Rectal smooth muscle tissue (tissue), 1 donor: ENCODE data around the gene CNOT8.

Experiments
- H3K27ac ChIP-seq: one replicate; pipeline ENCODE4 v1.7.0; 2013; ENCODE audit warnings: low read depth, low read length, inconsistent platforms
- H3K27me3 ChIP-seq: one replicate; pipeline ENCODE4 v1.7.0; 2013; ENCODE audit warnings: low read length; ENCODE audit not compliant: control insufficient read depth, insufficient read depth
- H3K36me3 ChIP-seq: one replicate; pipeline ENCODE4 v1.7.0; 2013; ENCODE audit warnings: low read length; ENCODE audit not compliant: control insufficient read depth, insufficient read depth
- H3K4me1 ChIP-seq: one replicate; pipeline ENCODE4 v1.7.0; 2013; ENCODE audit warnings: low read length; ENCODE audit not compliant: control insufficient read depth, insufficient read depth
- H3K4me3 ChIP-seq: one replicate; pipeline ENCODE4 v1.7.0; 2013; ENCODE audit warnings: low read length
- H3K9ac ChIP-seq: one replicate; pipeline ENCODE4 v1.7.0; 2013; ENCODE audit warnings: low read length

Gene CNOT8

DNA sequence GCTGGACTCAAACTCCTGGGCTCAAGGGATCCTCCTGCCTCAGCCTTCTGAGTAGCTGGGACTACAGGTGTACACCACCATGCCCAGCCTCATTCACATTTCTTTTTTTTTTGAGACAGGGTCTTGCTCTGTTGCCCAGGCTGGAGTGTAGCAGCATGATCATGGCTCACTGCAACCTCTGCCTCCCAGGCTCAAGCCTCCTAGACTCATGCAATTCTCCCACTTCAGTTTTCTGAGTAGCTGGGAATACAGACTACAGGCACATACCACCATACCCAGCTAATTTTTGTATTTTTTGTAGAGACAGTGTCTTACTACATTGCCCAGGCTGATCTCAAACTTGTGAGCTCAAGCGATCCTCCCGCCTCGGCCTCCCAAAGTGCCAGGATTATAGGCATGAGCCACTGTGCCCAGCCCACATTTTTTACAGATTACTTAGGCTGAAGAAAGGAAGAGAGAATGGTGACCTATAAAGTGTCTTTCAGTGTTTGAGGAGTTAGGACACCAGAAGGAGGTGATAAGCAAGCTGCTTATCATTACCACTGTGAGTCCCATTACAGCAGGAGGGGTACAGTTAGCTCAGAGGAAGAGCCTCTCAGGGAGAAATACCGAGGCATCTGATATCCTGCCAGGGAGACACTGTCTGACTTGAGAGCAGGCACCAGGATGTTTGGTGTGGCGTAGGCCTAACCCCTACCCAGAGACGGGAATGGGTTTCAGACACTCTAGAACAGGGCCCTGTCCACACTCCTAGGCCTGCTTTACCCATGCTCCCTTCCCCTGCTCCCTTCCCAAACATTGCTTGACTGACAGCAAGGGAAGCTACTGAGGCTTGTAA lies 17.8 kb upstream of the CNOT8 start:
- peaks cover 8% of the 10 kb centered on the region for H3K36me3 ChIP-seq
- peaks cover 4% of the 10 kb centered on the region for H3K4me1 ChIP-seq
- no peak overlapping the region for H3K4me3 ChIP-seq
- H3K9ac ChIP-seq = no peak overlapping the region
- H3K27ac ChIP-seq = no peak overlapping the region
- H3K27me3 ChIP-seq = no peaks in the 10 kb centered on the region

DNA sequence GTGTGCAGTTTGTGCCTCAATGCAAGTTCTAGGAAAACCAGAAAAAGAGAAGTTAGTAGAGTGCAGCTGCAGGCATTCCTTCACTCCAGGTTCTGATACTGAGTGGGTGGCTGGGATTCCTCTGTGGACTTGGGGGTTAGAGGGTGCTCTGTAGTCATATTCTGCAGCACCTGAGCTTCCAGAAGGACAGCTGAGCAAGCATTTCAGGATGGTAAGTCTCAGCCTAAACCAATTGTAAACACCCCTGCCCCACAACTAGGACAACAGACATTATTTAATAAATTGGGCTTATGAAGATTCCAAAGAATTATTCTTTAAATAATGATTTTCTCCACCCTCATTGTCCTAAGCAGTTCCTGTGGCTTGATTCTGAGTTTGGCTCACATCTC lies 17.2 kb upstream of the CNOT8 start:
- peaks cover 4% of the 10 kb centered on the region for H3K4me1 ChIP-seq
- H3K4me3 ChIP-seq = no peak overlapping the region
- H3K9ac ChIP-seq = no peak overlapping the region
- H3K27ac ChIP-seq = no peak overlapping the region
- H3K27me3 ChIP-seq = no peaks in the 10 kb centered on the region
- H3K36me3 ChIP-seq = peaks cover 8% of the 10 kb centered on the region

DNA sequence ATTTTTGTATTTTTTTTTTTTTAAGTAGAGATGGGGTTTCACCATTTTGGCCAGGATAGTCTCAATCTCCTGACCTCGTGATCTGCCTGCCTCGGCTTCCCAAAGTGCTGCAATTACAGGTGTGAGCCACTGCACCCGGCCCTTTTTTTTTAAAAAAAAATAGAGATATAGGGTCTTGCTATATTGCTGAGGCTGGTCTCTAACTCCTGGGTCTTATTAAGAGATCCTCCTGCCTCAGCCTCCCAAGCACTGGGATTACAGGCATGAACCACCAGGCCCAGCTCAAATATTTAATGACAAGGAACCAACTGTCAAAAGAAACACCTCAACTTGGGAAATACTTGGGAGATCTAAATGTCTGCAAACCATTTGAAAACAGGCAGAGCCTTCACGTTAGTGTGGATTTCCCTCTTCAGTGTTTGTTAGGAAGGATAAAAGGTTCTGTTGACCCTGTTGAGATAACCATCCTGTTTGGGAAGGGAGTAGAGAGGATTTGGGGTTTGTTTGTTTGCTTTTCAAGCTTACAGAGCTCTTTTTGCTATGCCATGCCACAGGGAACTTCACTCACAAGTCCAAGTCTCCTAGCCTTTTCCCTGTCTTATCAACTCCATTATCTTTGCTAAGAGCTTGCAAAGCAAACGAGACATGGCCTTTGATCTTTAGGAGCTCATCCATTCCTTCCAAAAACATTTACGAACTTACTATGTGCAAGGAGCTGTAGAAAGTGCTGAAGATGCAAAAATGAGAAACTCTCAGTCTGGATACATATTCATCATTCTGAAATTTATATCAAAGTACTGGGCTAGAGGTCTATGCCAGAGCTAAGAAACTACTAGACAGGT lies 15.5 kb upstream of the CNOT8 start:
- H3K4me3 ChIP-seq = no peak overlapping the region
- H3K4me1 ChIP-seq = peaks cover 4% of the 10 kb centered on the region
- peaks cover 2% of the 10 kb centered on the region for H3K36me3 ChIP-seq
- H3K27me3 ChIP-seq = no peaks in the 10 kb centered on the region
- no peak overlapping the region for H3K27ac ChIP-seq
- no peak overlapping the region for H3K9ac ChIP-seq

DNA sequence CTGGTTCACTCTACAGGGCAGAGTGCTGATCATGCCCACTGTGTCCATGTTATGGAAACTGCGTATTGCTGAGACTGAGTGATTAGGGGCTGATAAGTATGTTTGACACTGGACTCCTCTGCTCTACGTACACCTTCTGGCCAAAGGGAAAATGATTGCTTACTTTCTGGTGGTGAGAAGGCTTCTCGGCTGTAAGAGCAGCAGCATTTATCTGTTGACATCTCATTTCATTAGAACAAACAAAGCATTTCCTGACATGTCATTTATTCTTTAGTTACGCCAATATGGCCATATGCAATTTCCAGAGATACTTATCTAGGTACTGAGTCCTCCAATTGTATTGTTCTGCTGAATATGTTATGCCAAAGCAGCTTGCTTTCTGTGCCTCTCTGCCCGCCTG lies 13.6 kb upstream of the CNOT8 start:
- H3K36me3 ChIP-seq = peaks cover 2% of the 10 kb centered on the region
- H3K4me1 ChIP-seq = peaks cover 4% of the 10 kb centered on the region
- H3K4me3 ChIP-seq = peak overlapping the region; percentile 25
- no peaks in the 10 kb centered on the region for H3K27me3 ChIP-seq
- no peak overlapping the region for H3K9ac ChIP-seq
- no peak overlapping the region for H3K27ac ChIP-seq

DNA sequence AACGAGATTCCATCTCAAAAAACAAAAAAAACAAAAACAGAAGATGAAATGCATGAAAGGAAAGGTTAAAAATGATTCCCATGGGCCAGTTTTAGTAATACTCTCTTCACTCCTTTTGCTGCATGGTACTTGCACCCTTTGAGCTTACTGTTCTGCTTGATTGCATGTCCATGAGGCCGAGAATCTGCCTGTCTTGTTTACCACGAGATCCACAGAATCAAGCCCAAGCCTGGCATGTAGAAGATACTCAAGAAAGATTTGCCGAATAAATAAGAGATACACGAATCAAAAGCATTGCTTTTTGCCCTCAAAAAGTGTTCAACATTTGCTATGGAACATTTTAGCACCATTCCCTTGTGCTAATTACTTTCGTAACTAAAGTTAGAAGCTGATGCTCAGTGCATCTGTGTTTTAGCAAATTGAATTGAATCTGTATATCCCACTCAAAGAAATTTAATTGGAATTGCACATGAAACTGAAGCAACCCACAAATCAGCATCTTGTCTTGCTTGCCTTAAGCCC lies 9.1 kb upstream of the CNOT8 start:
- Histone ChIP-seq H3K4me1 (peaks cover 11% of the 10 kb centered on the region), H3K27me3 (no peaks in the 10 kb centered on the region), H3K27ac (peak overlapping the region; percentile 85), H3K9ac (no peak overlapping the region), H3K36me3 (peaks cover 2% of the 10 kb centered on the region), H3K4me3 (peak overlapping the region; percentile 81)

DNA sequence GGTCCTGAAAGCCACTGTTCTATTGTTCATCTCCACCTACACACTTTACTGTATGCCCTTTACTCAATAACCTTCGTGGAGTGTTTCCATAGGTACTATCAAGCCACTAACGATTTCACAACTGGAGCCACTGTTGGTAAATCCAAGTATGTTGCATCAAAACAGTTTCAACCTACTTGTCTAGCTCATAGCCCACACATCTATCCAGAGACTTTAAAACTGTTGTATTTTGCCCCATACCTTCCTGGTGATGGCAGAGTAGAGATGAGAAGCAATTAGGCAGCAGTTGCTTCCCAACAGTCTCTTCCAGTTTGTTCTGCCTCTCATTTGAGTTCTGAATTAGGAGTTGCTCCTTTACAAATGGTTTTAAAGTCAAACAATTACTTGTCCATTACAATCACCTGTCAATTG lies 8.6 kb upstream of the CNOT8 start:
- H3K36me3 ChIP-seq = peaks cover 2% of the 10 kb centered on the region
- H3K27me3 ChIP-seq = no peaks in the 10 kb centered on the region
- peak overlapping the region; percentile 85 for H3K27ac ChIP-seq
- peak overlapping the region; percentile 46 for H3K9ac ChIP-seq
- peak overlapping the region; percentile 81 for H3K4me3 ChIP-seq
- peaks cover 11% of the 10 kb centered on the region for H3K4me1 ChIP-seq

DNA sequence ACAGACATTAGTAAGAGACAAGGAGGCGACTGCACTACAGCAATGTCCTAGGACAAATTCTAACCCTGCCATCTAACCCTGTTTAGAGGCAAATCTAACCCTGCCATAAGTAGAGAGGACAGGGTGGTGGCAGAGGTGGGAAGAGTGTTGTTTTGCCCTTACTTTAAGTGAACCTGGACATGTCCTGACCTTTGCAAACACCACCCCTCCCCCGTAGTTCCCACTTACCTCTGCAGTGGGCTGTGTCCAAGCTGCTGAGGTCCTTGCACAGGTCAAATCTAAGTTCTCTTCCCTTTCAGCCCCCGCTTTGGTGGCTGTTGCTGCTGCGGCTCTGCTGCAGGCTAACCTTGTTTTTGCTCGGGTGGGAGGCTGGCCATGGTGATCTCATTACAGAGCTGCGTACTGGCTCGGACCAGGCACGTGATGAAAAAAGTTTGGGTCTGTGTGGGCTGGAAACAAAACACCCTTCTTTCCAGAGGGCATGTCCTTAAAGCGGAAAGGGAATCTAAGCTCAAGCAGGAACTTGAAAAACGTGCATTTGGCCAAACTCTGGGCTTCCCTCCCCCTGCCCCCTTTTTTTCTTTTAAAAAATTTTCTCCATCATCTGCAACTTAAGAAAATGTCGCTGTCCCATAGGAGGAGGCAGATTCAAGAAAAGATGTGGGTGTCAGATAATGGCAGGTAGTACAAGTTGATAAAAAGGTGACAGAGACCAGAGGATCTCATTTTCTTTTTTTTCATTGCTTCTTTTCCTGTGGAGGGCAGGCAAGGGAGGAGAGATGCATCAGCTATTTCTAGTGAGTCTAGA lies 8.0 kb upstream of the CNOT8 start, which contains the start of gene FAXDC2:
TSS of gene FAXDC2 (minus strand) at position 349 of the 808 bp plus-strand sequence. CDS start 12,425 bp downstream, outside the sequence.
- Histone ChIP-seq H3K4me1 (peaks cover 11% of the 10 kb centered on the region), H3K27ac (peak within 1 kb of the TSS; percentile 85), H3K9ac (peak within 1 kb of the TSS; percentile 46), H3K36me3 (no peaks in the 10 kb centered on the region), H3K27me3 (no peaks in the 10 kb centered on the region), H3K4me3 (peak within 1 kb of the TSS; percentile 81)

DNA sequence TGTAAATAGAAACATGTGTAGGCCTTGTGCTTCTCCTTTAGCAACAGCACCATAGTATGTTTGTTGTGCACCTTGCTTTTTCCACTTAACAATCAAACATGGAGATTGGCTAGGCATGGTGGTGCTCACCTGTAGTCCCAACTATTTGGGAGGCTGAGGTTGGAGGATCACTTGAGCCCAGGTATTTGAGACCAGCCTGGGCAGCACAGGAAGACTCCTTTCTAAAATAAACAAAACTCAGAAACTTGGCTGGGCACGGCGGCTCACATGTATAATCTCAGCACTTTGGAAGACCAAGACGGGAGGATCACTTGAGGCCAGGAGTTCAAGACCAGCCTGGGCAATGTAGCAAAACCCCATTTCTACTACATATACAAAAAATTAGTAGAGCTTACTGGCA lies 7.1 kb upstream of the CNOT8 start:
- Histone ChIP-seq H3K36me3 (no peaks in the 10 kb centered on the region), H3K27ac (peak overlapping the region; percentile 85), H3K4me1 (peaks cover 11% of the 10 kb centered on the region), H3K4me3 (no peak overlapping the region), H3K9ac (no peak overlapping the region), H3K27me3 (no peaks in the 10 kb centered on the region)

DNA sequence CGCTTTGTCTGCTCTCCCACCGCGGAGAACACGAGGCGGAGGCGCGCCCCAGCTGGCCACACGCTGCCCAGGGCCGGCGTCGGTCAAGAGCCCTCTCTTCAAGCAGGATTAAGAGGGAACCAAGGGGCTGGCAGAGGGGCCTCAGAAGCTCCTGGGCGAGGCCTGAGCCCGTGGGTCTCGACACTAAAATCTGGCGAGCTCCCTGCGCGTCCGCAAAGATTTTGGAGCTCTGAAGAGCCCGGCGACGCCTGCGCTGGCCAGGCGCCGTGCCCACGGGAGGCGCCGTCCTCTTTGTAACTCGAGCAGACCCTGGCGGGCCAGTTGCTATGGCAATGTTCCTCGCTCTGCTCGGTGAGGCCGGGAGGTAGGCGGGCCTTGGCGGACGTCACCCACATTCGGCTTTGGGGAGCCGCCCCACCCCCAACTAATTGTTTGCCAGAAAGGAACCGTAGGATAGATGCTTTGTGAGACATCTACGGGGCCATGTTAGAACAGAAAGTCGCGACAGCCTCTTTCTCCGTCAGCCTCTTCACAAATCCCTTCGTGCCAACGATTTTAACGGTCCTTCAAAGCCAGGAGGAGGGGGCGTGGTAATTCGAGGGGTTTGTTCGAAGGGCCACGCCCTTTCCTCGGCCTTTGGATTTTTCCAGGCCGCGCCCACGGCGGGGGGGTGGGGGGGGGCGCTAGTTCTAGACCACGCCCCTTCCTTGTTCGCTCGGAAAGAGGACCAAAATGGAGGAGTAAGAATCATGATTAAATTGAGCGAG lies 714 bp upstream of the CNOT8 start:
- H3K4me1 ChIP-seq = peaks cover 13% of the 10 kb centered on the region
- peak overlapping the region; percentile 85 for H3K9ac ChIP-seq
- H3K36me3 ChIP-seq = no peaks in the 10 kb centered on the region
- no peaks in the 10 kb centered on the region for H3K27me3 ChIP-seq
- H3K27ac ChIP-seq = peak overlapping the region; percentile 93
- H3K4me3 ChIP-seq = peak overlapping the region; percentile 95

DNA sequence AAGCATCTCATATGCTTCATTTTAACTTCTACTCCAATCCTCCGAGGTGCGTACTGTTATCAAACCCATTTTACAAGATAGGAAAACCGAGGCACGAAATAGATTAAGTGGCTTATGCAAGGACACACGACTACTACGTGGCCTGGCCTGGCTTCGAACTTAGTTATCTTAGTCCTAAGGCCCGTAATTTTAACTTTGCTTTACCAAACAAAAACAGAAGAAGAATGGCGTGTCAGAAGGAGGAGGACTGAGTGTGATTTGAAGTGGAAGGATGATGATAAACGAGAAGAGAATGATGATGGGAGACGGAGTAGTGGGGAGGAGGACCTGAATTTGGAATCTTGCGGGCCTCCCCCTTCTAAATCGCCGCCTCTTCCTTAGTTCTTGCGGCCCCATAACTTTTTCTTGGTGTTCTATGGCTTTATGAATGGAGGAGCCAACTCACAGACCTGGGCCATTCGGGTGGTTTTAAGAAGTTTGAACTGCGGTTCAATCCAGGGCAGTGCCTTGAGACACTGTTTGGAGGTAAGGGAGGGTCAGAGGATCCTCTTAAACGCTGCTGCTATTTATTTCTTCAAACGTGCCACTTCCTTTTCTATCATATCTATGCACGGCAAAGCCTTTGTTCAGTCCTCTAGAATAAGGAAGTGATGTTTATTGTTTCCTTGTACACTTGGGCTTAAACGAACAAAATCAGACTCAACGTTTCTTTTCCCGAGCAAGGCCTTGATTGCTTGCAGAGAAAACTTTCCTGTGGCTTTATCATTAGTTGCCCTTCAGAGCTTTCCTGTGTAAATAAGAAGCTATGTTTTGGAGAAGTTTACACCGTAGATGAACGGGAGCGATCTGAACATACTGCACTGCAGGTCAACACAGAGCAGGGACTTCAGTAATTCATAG lies 795 bp downstream of the CNOT8 start:
- H3K4me3 ChIP-seq = peak overlapping the region; percentile 95
- no peaks in the 10 kb centered on the region for H3K36me3 ChIP-seq
- H3K27ac ChIP-seq = peak overlapping the region; percentile 93
- peak overlapping the region; percentile 45 for H3K9ac ChIP-seq
- no peaks in the 10 kb centered on the region for H3K27me3 ChIP-seq
- H3K4me1 ChIP-seq = peaks cover 13% of the 10 kb centered on the region

DNA sequence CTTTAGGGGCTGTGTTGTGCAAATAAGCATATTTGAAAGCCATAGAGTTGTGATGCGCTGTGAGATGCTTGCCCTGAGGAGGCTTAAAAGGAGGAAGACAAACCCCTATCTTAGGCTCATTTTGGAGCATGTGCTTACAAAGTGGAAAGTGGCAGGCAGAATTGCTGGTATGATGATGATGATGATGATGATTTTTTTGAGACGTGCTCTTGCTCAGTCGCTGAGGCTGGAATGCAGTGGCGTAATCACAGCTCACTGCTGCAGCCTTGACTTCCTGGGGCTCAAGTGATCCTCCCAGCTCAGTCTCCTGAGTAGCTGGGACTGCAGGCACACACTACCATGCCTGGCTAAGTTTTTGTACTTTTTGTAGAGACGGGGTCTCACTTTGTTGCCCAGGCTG lies 1.7 kb downstream of the CNOT8 start:
- H3K27me3 ChIP-seq = no peaks in the 10 kb centered on the region
- peaks cover 2% of the 10 kb centered on the region for H3K36me3 ChIP-seq
- H3K4me3 ChIP-seq = peak overlapping the region; percentile 95
- no peak overlapping the region for H3K9ac ChIP-seq
- H3K27ac ChIP-seq = no peak overlapping the region
- peaks cover 13% of the 10 kb centered on the region for H3K4me1 ChIP-seq
